ENCODE results near the gene SCN8A.
A peak's percentile ranks its signal among the peaks of the same experiment; 100 is the strongest.

The SCN8A gene

GRCh38 chr12:51851413-51852124, 260.5 kb downstream of the SCN8A start:
- peaks cover 18% of the 10 kb centered on the region for H3K4me1 Mint-ChIP-seq (ENCODE audit: low read depth)
- no peaks in the 10 kb centered on the region for H3K36me3 Mint-ChIP-seq
- no peaks in the 10 kb centered on the region for H3K9me3 Mint-ChIP-seq (ENCODE audit: low read depth)
- H3K27ac Mint-ChIP-seq = peak overlapping the region; percentile 43
- peaks cover 2% of the 10 kb centered on the region for H3K27me3 Mint-ChIP-seq
- no peak overlapping the region for H3K4me3 Mint-ChIP-seq

- Mint-ChIP-seq H3K27ac (no peak overlapping the region), H3K36me3 (no peaks in the 10 kb centered on the region), H3K4me3 (no peak overlapping the region), H3K27me3 (peaks cover 3% of the 10 kb centered on the region), H3K9me3 (ENCODE audit: low read depth) (no peaks in the 10 kb centered on the region), H3K4me1 (ENCODE audit: low read depth) (peaks cover 16% of the 10 kb centered on the region)
These were observed 261.5 kb downstream of the SCN8A start for GRCh38 chr12:51852404-51853137.

- Mint-ChIP-seq H3K9me3 (ENCODE audit: low read depth) (no peaks in the 10 kb centered on the region), H3K36me3 (no peaks in the 10 kb centered on the region), H3K4me3 (no peak overlapping the region), H3K27me3 (peaks cover 6% of the 10 kb centered on the region), H3K27ac (no peak overlapping the region), H3K4me1 (ENCODE audit: low read depth) (peaks cover 8% of the 10 kb centered on the region)
These were observed 264.8 kb downstream of the SCN8A start for GRCh38 chr12:51855586-51856428.

GRCh38 chr12:51860986-51861385, 270.0 kb downstream of the SCN8A start:
- no peak overlapping the region for H3K27ac Mint-ChIP-seq
- H3K36me3 Mint-ChIP-seq = no peaks in the 10 kb centered on the region
- no peaks in the 10 kb centered on the region for H3K9me3 Mint-ChIP-seq (ENCODE audit: low read depth)
- H3K27me3 Mint-ChIP-seq = peaks cover 19% of the 10 kb centered on the region
- peaks cover 6% of the 10 kb centered on the region for H3K4me1 Mint-ChIP-seq (ENCODE audit: low read depth)
- no peak overlapping the region for H3K4me3 Mint-ChIP-seq
